NCI-H1417 (cell line): Measurements from ENCODE around the gene CARNS1.

Source experiments
- DNase-seq, 3 experiments: peaks; one replicate each; lab custom pipeline; 2025; lab: John Stamatoyannopoulos, UW

The CARNS1 gene

DNA sequence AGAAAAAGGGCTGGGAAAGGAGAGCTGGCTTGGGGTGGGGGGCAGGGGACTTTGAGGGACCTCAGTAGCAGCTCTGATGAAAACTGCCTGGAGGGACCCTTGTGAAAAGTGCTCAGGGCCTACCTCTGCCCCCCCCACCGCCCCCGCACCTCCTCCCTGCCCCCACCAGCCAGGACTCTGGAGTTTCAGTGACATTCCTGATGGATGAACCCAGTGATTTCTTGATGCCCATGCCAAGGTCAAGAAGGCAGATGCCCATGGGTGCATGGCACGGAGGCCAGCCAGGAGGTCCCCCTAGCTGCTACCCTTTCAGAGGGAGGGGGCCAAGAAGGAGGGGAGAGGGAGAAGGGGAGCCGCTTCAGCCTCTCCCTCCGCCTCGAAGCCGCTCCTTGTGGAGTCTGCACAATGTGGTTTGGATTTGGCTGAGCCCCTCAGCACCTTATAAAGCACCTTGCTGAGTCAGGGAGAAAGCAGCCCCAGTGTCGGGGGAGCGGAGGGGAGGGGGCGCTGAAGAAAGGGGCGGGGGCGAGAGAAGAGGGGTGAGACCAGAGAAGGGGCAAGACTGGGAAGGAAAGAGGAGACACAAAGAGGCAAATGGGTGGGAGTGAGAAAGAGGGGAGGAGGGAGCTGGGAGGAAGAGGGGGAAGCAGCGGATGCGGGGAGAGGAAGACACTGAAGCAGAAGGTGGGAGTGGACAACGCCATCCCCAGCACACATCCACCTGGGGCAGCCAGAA, 40.0 kb upstream of the CARNS1 start:
- no peak for DNase-seq

DNA sequence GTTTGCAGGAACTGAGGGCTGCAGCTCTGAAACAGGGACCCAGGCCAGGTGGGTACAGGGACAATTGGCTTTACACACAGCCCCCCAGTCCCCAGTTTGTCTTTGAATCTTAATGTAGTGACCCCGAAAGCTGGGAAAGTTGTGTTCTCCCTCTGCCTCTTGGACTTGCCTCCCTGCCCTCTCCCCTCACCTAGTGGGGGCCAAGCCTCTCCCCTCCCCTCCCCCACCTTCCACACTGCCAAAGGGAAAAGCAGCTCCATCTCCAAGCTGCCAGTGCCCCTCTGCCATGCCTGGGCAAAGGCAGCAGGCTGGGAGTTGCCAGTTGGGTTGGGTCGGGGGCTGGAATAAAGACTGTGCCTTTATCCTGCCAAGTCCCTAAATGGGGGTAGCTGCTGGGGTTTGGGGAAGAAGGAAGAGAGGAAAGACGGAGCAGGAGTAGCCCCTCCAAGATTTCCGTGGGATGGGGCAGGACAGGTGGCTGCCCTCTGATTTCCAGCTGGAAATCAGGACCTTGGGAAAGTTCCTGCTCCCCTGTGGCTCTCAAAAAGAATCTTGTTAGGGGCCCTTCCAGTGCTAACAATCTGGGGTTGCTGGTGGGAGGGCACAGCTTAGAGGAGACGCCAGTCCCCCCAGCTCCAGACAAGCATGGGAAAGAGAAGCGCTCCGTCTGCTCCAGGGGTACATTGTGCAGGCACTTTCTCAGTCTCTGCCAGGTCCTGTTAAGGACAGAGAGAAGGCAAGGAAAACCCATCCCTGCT, 39.2 kb upstream of the CARNS1 start:
- no peak for DNase-seq

DNA sequence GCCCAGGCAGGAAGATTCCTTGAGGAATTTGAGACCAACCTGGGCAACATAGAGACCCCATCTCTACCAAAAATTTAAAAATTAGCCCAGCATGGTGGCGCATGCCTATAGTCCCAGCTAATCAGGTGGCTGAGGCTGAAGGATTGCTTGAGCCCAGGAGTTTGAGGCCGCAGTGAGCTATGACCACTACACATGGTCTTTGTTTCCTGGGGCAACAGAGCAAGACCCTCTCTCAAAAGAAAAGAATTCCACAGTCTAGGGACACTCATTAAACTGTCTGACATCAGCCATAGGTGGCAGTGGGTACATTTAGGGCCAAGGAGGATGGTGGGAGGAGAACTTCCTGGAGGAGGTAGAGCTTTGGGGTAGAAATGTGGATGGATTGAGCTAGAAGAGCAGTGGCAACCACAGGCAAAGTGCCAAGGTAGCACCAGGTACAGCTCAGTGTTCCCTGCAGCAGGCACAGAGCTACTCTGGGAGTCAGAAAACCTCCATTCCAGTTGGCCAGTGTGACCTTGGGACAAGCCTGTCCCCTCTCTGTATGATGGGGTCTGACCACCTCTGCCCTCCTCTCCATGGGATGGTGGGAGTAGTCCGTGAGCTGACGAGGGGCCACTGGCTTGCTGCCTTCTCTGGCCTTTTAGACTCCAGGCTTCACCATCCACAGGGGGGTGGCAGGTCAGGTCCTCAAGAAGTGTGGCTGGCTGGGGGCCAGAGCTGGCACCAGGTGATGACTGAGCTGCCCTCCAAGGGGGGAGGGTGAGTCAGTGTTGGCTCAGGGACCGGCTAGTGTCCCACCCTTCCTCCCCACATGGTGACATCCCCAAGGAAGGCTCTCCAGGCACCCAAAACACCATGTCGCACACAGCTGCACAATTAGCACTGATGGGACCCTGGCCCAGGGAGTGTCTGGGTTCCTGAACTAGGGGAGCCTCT, 38.3 kb upstream of the CARNS1 start:
- no peak for DNase-seq

DNA sequence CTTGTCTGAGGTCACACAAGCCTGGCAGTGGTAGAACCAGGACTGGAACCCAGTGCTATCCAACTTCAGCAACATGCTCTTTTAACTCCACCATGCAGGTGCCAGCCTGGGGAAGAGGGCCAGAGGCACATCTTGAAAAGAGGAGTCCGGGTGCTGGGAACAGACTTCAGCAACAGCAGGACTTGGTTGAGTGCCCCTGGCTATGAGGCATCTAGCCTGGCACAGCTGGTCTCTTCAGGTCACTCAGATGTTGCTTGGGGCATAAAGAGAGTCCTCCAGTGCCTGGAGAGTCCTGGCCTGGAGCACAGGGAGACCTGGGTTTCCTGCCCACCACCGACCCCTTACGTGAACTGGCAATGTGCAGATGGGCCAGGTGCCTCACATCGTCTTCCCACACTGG, 36.9 kb upstream of the CARNS1 start:
- no peak for DNase-seq

DNA sequence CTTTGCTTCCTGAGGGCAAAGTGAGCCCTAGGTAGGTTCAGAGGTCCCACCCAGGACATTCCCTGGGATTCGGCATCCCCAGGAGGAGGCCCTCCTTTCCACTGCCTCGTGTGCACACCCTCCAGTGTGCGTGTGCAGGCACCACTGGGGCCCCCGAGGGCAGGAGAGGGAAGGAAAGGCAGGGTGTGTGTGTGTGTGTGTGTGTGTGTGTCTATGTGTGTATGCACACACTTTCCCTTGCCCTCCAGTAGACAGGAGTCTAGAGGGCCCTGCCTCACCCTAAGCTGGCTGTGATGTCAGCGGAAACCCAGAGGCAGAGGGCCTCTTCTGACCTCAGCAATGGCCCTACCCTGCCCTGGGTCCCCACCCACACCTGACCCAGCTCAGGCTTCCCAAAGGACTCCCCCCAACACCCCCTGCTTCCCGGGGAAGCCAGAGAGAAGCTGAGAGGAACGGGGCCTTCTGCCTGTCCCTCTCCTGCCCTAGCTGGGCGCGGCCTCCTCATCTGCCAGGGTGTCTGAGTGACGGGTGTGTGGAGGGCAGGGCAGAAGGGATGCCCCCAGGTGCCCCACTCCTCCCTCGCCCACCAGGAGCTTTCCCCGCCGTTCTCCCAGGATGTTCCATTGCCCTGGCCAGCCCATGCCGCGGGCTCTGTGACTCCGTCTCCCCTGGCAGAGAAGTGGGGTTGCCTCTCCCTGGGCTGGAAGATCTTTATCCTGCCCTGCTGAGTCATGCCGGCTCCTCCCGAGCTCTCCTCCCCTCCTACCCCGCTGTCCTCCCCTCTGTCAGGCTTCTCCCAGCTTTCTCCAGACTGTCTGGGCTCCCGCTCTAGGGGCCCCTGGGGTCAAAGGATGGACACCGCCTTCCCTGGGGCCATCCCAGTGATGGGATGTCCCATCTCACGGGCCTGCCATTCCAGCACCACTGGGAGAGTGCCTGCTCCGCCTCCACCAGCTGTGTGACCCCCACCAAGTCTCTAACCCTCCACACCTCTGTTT, 36.1 kb upstream of the CARNS1 start:
- DNase-seq, result no peak

DNA sequence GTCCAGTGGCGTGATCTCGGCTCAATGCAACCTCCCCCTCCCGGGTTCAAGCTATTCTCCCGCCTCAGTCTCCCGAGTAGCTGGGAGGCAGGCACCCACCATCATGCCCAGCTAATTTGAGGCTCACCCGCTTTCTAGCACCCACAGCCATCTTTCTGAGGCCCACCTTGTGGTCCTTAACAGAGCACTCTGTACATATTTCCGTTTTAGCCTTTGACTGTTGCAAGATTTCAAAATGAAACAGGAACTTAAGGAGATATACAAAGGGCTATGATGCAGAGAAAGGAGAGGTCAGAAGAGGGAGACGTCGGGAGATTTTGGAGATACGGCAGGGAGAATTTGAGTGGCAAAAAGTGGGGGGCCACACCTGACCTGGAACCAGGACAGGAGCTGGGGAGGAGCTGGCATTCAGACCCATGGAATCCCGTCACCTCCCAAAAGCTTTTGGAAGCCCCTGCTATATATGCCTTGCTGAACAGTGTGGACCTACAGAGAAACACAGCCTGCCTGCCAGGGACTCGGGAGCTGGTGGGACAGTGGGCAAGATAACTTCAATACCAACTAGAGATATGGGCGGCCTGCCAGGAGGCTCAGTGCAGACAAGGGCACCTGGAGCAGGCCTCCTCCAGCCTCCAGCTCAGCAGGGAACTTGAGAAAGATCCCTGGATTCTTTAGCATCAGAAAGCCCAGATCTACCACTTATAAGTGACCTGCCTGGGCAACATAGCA, 34.1 kb upstream of the CARNS1 start:
- no peak for DNase-seq

DNA sequence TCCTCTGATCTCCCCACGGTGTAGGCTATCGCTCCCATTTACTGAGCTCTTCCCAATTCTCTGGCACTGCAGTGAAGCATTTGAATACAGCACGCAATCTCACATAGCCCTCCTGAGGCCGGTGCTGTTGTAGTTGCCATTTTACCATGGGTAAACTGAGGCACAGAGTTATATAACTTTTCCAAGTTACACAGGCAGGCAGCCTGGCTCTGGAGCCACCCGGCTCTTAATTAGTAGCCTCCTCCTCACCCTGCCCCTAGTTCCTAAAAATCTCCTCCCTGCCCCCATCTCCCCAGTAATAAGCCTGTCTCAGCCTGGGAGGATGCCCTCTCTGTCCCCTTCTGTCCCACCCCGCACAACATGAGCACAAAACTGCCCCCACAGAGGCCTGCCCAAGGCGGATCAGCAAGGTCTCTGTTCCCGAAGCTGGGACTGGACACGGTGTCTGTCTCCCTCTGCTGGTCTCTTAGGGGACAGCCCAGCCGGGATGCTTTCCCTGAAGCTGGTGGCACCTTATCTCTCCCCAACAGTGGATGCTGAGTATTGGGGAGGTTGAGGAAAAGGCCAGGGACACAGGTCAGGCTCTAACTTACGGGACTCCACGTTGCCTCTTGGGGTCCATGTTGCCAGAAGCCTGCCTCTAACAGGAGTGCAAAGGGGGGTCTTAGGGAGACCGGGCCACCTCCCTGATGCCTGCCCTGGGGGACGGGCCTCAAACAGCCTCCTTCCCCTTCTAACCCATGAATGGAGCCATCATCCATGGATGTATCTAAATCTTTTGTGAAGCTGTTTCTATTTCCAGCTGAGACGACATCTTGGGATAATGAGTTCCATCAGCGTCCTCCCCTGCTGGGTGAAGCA, 33.0 kb upstream of the CARNS1 start:
- peak; percentile 65 to 84 (median 68) for DNase-seq

DNA sequence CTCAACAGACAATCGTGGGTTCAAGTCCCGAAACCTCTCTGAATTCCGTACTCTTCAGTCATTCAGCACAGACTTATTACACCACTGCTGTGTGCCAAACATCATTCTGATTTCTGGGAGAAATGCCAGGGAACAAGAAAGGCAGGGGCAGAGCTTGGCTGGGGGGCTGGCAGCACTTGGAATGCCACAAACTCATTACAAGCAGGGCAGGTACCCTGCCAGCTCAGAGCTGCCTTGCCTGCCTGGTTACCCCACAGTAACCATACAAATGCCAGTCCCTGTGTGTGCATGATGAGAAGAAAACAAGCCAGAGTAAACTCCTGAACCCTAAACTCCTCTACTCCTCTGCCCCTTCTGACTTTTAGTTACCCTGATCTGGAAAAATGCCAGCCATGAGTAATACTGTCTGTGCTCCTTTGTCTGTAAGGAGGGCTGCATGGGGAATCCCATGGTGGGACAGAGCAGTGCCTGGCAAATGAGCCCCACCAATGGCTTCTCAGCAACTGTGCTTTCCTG, 30.6 kb upstream of the CARNS1 start:
- DNase-seq, result no peak

DNA sequence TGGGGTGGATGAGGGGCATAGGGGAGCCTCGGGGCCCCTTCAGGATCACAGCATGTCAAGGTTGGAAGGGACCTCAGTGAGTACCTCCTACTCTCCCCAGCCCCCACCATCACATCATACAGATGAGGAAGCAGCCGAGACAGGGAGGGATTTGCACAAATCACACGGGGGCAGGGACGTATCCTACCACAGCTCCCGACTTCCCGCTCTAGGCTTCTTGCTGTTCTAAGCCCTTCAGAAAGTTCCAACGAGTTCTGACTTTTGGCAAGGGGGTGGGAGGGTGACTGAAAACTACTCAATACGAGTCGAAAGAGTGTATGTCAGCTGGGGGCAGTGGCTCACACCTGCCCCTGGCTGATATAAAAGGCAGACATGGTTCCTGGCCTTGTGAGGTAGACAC, 28.4 kb upstream of the CARNS1 start:
- DNase-seq, result no peak

DNA sequence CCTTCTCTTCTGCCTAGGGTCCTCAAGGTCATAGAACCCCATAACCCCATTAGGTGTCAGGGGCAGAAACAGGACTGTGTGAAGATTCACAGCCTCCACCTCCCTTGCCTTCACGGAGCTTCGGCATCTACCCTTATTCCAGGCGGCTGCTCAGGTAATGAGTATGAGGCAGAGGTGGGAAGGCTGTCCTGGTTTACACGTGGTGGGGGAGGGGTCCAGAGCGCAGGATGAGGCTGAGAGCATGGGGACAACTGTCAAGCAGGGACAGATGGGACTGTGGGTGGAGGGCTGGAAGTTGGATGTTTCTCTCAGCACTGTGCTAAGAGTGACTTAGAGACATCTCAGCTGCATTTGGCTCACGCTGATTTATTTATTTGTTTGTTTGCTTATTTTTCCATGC, 28.0 kb upstream of the CARNS1 start:
- no peak for DNase-seq

DNA sequence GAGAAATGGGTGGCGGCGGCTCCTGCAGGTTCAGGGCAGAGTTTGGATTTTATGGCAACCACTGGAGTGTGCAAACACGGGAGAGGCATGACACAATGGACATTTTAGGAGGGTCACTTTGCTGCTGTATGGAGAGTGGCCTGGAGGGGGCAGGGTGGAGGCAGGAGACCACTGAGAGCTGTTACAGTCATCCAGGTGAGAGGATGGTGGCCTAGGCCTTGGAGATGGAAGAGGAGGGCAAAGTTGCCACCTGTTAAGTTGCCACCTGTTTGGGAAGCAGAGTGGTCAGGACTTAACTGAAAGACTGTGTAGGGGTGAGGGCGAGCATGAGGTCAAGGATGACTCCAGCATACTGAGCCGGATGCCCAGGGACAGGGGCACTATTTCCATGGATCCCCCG, 26.0 kb upstream of the CARNS1 start:
- peak in 1 of 3 experiments; percentile 59 for DNase-seq

DNA sequence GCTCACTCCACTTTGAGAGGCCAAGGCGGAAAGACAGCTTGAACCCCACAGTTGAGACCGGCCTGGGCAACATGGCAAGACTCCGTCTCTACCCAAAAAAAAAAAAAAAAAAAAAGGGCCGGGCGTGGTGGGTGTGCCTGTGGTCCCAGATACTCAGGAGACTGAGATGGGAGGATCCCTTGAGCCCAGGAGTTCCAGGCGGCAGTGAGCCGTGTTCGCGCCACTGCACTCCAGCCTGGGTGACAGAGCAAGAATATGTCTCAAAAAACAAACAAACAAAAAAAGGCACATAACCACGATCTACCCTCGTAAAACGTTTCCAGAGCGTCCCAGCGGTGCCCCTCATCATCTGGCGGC, 24.6 kb upstream of the CARNS1 start:
- no peak for DNase-seq

DNA sequence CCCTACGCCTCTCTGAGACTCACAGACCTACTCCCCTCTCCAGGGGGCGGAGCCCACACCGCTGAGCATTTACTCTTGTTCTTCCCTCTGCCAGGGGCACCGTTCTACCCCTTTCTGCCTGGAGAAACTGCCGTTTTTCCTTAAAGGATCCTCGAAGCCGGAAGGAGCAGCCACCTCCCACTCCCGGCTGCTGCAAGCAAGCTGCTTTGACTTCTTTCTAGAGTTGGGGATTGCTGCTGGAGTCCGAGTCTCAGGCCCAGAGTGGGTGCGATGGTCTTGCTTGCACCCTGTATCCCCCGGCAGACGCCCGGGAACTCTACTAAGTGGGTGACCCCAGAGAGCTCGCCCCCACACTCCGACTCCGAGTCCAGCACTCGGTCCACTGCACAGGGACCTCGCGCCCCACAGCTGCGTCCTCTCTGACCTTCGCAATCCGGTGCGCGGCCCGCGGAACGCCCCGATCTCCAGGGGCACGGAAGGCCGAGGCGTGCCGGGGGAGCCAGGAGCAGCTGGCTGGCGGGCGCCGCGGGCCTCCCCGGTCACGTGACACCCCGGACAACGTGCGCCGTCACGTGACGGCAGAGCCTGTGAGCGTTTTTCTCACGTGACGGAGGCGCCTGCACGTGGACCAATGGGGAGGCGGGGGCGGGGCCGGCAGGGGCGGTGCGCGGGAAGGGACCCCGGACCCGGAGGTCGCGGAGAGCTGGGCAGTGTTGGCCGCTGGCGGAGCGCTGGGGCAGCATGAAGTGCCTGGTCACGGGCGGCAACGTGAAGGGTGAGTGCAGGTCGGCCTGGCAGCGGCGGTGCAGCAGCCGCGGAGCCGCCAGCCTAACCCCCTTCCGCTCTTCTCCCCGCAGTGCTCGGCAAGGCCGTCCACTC, 23.9 kb upstream of the CARNS1 start, which contains the start of gene RAD9A:
RAD9A (plus strand) TSS at position 683 of the 879 bp plus-strand sequence; CDS start at position 742, 59 bp downstream.
- peak; percentile 97 to 98 (median 97) for DNase-seq

DNA sequence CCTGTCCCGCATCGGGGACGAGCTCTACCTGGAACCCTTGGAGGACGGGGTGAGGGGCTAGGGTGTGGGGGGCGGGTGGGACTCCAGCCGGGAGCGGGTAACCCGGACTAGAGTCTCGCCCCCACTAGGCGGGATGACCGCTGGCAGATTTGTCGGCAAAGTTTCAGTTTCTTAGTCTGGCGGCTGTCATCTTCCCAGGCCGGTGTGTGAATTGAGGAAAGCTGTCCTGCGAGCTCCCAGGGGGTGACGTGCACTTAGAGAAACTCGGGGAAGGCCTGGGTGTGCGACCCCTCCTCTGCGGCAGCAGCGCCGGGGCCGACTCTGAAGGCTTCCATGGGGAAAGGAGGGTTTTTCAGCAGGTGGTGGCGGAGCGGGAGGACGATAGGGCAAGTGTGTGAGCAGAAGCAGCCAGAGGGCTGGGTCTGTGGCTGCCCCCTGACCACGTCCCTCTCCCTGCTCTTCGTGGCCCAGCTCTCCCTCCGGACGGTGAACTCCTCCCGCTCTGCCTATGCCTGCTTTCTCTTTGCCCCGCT, 23.2 kb upstream of the CARNS1 start:
- DNase-seq, result no peak

DNA sequence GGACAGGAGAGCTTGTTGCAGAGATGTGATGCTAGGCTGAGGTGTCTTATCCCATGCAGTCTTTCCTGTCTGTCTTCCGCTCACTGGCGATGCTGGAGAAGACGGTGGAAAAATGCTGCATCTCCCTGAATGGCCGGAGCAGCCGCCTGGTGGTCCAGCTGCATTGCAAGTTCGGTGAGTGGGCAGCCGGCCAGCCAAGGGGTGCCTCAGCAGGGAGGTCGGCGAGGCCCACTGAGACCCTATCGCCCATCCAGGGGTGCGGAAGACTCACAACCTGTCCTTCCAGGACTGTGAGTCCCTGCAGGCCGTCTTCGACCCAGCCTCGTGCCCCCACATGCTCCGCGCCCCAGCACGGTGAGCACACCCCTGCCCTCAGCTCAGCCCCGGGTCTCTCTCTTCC, 22.0 kb upstream of the CARNS1 start:
- DNase-seq, result no peak

DNA sequence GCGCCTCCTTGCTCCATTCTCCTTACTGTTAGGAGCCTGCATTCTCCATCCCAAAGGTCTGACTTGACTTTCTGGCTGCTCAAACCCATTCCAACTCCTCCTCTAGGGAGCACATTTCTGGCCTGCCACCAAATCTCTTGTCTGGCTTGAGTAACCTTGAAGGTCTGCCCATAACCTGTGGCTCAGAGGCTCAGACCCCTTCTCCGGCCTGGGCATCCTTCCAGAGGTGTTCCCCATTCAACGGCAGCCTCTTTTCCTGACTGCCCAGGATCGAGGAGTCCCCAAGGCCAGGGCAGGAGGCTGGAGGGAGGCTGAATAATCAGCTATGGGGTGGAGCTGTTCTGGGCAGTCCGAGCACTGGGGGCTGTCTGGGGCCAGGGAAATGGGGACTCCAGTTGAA, 21.5 kb upstream of the CARNS1 start:
- no peak for DNase-seq

DNA sequence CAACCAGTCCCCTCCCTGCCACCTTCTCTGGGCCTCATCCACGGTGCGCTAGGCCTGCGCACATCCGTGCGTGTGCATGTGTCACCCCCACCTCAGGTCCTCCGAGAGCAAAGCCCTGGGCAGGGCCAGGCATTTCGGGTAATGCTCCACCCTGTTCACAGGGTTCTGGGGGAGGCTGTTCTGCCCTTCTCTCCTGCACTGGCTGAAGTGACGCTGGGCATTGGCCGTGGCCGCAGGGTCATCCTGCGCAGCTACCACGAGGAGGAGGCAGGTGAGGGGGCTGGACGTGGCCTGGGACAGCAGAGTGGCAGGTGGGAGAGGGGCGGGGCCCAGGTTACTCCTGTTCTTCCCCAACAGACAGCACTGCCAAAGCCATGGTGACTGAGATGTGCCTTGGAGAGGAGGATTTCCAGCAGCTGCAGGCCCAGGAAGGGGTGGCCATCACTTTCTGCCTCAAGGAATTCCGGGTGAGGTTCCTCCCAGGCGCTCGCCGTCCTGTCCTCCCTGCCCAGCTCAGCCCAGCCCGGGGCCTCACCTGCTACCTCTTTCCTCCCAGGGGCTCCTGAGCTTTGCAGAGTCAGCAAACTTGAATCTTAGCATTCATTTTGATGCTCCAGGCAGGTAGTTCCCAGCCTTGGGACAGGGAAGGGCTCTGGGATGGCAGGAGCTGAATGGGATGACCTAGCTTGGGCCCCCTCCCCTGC, 19.8 kb upstream of the CARNS1 start:
- DNase-seq, result no peak

DNA sequence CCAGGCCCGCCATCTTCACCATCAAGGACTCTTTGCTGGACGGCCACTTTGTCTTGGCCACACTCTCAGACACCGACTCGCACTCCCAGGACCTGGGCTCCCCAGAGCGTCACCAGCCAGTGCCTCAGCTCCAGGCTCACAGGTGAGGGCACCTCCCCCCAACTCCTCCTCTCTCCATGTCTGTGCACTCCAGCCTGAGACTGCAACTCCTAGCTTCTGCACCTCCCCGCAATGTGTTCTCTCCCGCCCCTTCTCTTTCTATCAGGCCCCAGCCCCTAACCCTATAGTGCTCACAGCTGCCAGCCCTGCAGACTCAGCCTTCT, 19.3 kb upstream of the CARNS1 start:
- no peak for DNase-seq
